CD4-positive, CD25-positive, alpha-beta regulatory T cell (primary cell): ENCODE data around the gene RAB28. TPM values are rescaled to one million over a fixed set of nuclear protein-coding genes. Genes with fewer than 3 reads are reported as not detected.

Experiments
- ATAC-seq, 2 donors: fragments of 150-1000 bp; cut with Tn5 transposase; one replicate each; pipeline ENCODE4 v1.10.0; 2021; ENCODE audit warnings: low read depth in 2 of 2, moderate number of reproducible peaks in 2 of 2, moderate library complexity in 1 of 2
- DNase-seq, 3 donors: peaks; one replicate each; pipeline versions ENCODE4 v3.0.0 to v3.0.0-alpha.2; 2012 to 2022; ENCODE audit warnings: mixed read lengths in 1 of 3
- H3K27ac ChIP-seq: one replicate; pipeline ENCODE4 v1.7.0; 2013; ENCODE audit warnings: mild to moderate bottlenecking, low read length; ENCODE audit not compliant: insufficient read depth, poor library complexity, severe bottlenecking
- H3K27me3 ChIP-seq: one replicate; pipeline ENCODE4 v1.7.0; 2013; ENCODE audit warnings: low read length; ENCODE audit not compliant: control insufficient read depth, insufficient read depth
- H3K36me3 ChIP-seq: one replicate; pipeline ENCODE4 v1.7.0; 2013; ENCODE audit warnings: mild to moderate bottlenecking, low read length, moderate library complexity; ENCODE audit not compliant: control insufficient read depth, insufficient read depth
- H3K4me1 ChIP-seq: 2 replicates; pipeline ENCODE4 v1.7.0; 2013; ENCODE audit warnings: mild to moderate bottlenecking, low read length; ENCODE audit not compliant: insufficient read depth, control insufficient read depth, poor library complexity, severe bottlenecking
- H3K4me3 ChIP-seq: one replicate; pipeline ENCODE4 v1.7.0; 2013; ENCODE audit warnings: low read depth, mild to moderate bottlenecking, low read length, moderate library complexity
- H3K9me3 ChIP-seq, 2 experiments: 1 replicate in 1 of 2; 2 replicates in 1 of 2; pipeline ENCODE4 v1.7.0; 2013; ENCODE audit warnings: low read length in 2 of 2, mild to moderate bottlenecking in 1 of 2, moderate library complexity in 1 of 2; ENCODE audit not compliant: control insufficient read depth in 2 of 2
- H3K27ac Mint-ChIP-seq, 3 donors: one replicate each; pipeline ENCODE4 v1.8.0; 2020 to 2022; ENCODE audit warnings: mild to moderate bottlenecking in 3 of 3, mixed read lengths in 3 of 3, moderate library complexity in 2 of 3
- H3K27me3 Mint-ChIP-seq: one replicate; pipeline ENCODE4 v1.8.0; 2022; ENCODE audit warnings: mild to moderate bottlenecking, mixed read lengths
- H3K36me3 Mint-ChIP-seq: one replicate; pipeline ENCODE4 v1.8.0; 2020; ENCODE audit warnings: mixed read lengths
- H3K4me1 Mint-ChIP-seq, 4 donors: one replicate each; pipeline ENCODE4 v1.8.0; 2020 to 2022; ENCODE audit warnings: mixed read lengths in 4 of 4, mild to moderate bottlenecking in 1 of 4
- H3K4me3 Mint-ChIP-seq, 4 donors: one replicate each; pipeline ENCODE4 v1.8.0; 2020 to 2022; ENCODE audit warnings: mild to moderate bottlenecking in 4 of 4, mixed read lengths in 4 of 4, moderate library complexity in 3 of 4
- H3K9me3 Mint-ChIP-seq, 7 donors: one replicate each; pipeline ENCODE4 v1.8.0; 2020 to 2022; ENCODE audit warnings: mixed read lengths in 7 of 7, mild to moderate bottlenecking in 3 of 7, moderate library complexity in 2 of 7
- polyA plus RNA-seq, 4 donors: library from polyadenylated mRNA; unstranded; fragments of 300-500 nt; fragmentation: Illumina TruSeq; gene quantifications; one replicate each; pipeline ENCODE4 v1.2.3, GENCODE V29; 2021
- total RNA-seq: library from RNA; stranded (reverse); gene quantifications from one replicate; pipeline ENCODE4 v1.2.3, GENCODE V29; 2022

RAB28 gene
- total and polyA plus RNA-seq, 5 donors from 2014 or later: 7.5 to 18.2 (median 15.5) TPM

DNA sequence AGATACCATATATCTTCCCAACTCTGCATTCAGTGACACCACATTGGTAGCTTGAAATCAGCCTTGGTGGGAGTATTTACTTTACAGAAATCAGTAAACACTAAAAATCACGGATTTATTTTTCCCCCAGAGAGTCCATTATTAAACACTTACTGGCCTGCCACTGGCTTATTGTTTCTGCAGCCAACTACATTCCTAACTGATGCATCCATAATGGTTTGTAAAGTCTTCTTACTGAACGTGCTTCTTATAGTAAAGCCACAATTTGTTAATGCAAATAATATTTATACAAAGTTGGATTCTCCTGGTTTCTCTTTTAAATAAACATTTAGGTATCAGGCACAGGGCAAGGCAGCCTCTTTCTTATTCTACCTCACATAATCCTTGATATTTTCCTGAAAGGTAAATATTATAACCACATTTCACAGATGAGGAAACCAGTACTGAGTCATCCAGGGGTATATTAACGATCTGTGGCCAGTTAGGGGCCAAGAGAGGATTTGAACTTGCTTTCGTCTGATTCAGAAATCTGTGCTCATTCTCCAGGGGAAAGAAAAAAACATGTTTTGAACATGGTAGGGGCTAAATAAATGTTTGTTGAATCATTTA is 136.5 kb downstream of the RAB28 start:
- Mint-ChIP-seq H3K4me1 (no peaks in the 10 kb centered on the region), H3K4me3 (no peak overlapping the region), H3K27ac (no peak overlapping the region), H3K27me3 (no peaks in the 10 kb centered on the region), H3K36me3 (peaks cover 3% of the 10 kb centered on the region), H3K9me3 (peaks cover 0 to 9% (median 4%) of the 10 kb centered on the region in 7 donors)
- Histone ChIP-seq H3K27ac (no peak overlapping the region), H3K9me3 (no peaks in the 10 kb centered on the region), H3K27me3 (no peaks in the 10 kb centered on the region), H3K4me3 (no peak overlapping the region), H3K4me1 (no peaks in the 10 kb centered on the region), H3K36me3 (no peaks in the 10 kb centered on the region)
- DNase-seq (no peak), ATAC-seq (no peak)

GRCh38 chr4:13344216-13344615 is 139.9 kb downstream of the RAB28 start:
- ATAC-seq: no peak
- Histone ChIP-seq H3K4me3 (no peak overlapping the region), H3K9me3 (no peaks in the 10 kb centered on the region), H3K36me3 (no peaks in the 10 kb centered on the region), H3K27ac (no peak overlapping the region), H3K27me3 (no peaks in the 10 kb centered on the region), H3K4me1 (no peaks in the 10 kb centered on the region)
- peaks cover 4% of the 10 kb centered on the region for H3K36me3 Mint-ChIP-seq
- H3K27ac Mint-ChIP-seq: no peak overlapping the region
- H3K4me1 Mint-ChIP-seq: no peaks in the 10 kb centered on the region
- no peak for DNase-seq
- peaks cover 0 to 5% (median 0%) of the 10 kb centered on the region in 7 donors for H3K9me3 Mint-ChIP-seq
- no peak overlapping the region for H3K4me3 Mint-ChIP-seq
- H3K27me3 Mint-ChIP-seq: no peaks in the 10 kb centered on the region

- Mint-ChIP-seq H3K4me3 (no peak overlapping the region), H3K36me3 (peaks cover 17% of the 10 kb centered on the region), H3K27me3 (no peaks in the 10 kb centered on the region), H3K4me1 (peaks cover 0 to 3% (median 0%) of the 10 kb centered on the region in 4 donors), H3K27ac (no peak overlapping the region), H3K9me3 (peaks cover 0 to 2% (median 0%) of the 10 kb centered on the region in 7 donors)
- Histone ChIP-seq H3K36me3 (no peaks in the 10 kb centered on the region), H3K9me3 (no peaks in the 10 kb centered on the region), H3K4me3 (no peak overlapping the region), H3K27me3 (no peaks in the 10 kb centered on the region), H3K4me1 (no peaks in the 10 kb centered on the region), H3K27ac (no peak overlapping the region)
- no peak for DNase-seq
- no peak for ATAC-seq
These were observed 143.5 kb downstream of the RAB28 start for GRCh38 chr4:13340672-13341071.

DNA sequence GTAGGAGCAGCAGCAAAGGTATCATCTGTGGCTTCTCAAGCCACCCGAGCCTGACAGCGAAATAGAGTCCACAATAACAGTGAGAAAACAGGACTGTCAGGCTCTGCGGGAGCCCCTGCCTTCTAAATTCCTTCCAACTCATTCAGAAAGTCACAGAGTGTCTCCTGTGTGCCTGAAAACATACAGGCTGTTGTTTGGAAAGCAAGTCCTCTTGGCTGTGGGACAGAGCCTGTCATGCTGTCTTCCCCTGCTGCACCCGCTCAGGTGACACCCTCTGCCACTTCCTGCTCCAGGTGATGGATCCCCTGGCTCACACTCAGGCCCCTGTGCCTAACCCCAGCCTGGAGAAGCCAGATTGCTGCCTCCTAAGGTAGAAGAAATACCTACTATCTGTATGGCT is 152.3 kb downstream of the RAB28 start:
- Mint-ChIP-seq H3K27ac (no peak overlapping the region), H3K36me3 (peaks cover 12% of the 10 kb centered on the region), H3K4me1 (peaks cover 0 to 2% (median 0%) of the 10 kb centered on the region in 4 donors), H3K9me3 (peaks cover 0 to 1% (median 0%) of the 10 kb centered on the region in 7 donors), H3K27me3 (no peaks in the 10 kb centered on the region), H3K4me3 (no peak overlapping the region)
- Histone ChIP-seq H3K27me3 (no peaks in the 10 kb centered on the region), H3K9me3 (no peaks in the 10 kb centered on the region), H3K27ac (no peak overlapping the region), H3K4me3 (no peak overlapping the region), H3K4me1 (no peaks in the 10 kb centered on the region), H3K36me3 (no peaks in the 10 kb centered on the region)
- DNase-seq (no peak), ATAC-seq (no peak)

- Mint-ChIP-seq H3K27ac (no peak overlapping the region), H3K36me3 (peaks cover 11% of the 10 kb centered on the region), H3K27me3 (no peaks in the 10 kb centered on the region), H3K4me3 (no peak overlapping the region), H3K9me3 (peaks cover 0 to 2% (median 0%) of the 10 kb centered on the region in 7 donors), H3K4me1 (peaks cover 0 to 2% (median 0%) of the 10 kb centered on the region in 4 donors)
- DNase-seq (peak in 1 of 3 donors; percentile 7), ATAC-seq (no peak)
- no peak overlapping the region for H3K27ac ChIP-seq
- no peaks in the 10 kb centered on the region for H3K4me1 ChIP-seq
- H3K4me3 ChIP-seq: no peak overlapping the region
- no peaks in the 10 kb centered on the region for H3K27me3 ChIP-seq
- no peaks in the 10 kb centered on the region for H3K9me3 ChIP-seq
- no peaks in the 10 kb centered on the region for H3K36me3 ChIP-seq
These were observed 154.2 kb downstream of the RAB28 start for GRCh38 chr4:13329963-13330362.

GRCh38 chr4:13329340-13329850 is 154.7 kb downstream of the RAB28 start:
- peaks cover 11% of the 10 kb centered on the region for H3K36me3 Mint-ChIP-seq
- peaks cover 0 to 2% (median 0%) of the 10 kb centered on the region in 4 donors for H3K4me1 Mint-ChIP-seq
- H3K36me3 ChIP-seq: no peaks in the 10 kb centered on the region
- DNase-seq: no peak
- H3K9me3 ChIP-seq: no peaks in the 10 kb centered on the region
- H3K4me3 Mint-ChIP-seq: no peak overlapping the region
- no peak for ATAC-seq
- no peaks in the 10 kb centered on the region for H3K27me3 Mint-ChIP-seq
- peaks cover 0 to 4% (median 0%) of the 10 kb centered on the region in 7 donors for H3K9me3 Mint-ChIP-seq
- no peak overlapping the region for H3K27ac Mint-ChIP-seq
- no peak overlapping the region for H3K4me3 ChIP-seq
- no peaks in the 10 kb centered on the region for H3K27me3 ChIP-seq
- no peaks in the 10 kb centered on the region for H3K4me1 ChIP-seq
- H3K27ac ChIP-seq: no peak overlapping the region

DNA sequence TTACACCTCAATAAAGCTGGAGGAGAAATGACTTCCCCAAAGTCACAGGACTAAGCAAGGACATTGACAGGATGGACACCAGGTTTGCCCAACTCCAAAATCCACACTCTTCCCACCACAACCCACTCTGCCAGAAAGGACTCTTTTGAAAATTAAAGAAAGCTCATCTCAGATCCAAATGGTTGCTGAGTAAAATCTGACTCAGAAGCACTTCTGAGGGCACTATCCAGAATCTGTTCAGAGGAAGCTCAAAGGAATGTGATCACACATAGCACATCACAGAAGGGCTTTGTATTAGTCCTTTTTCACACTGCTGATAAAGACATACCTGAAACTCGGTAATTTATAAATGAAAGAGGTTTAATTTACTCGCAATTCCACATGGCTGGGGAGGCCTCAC is 155.5 kb downstream of the RAB28 start:
- Histone ChIP-seq H3K4me3 (no peak overlapping the region), H3K36me3 (no peaks in the 10 kb centered on the region), H3K27me3 (no peaks in the 10 kb centered on the region), H3K27ac (no peak overlapping the region), H3K9me3 (no peaks in the 10 kb centered on the region), H3K4me1 (no peaks in the 10 kb centered on the region)
- ATAC-seq: no peak
- H3K4me3 Mint-ChIP-seq: no peak overlapping the region
- H3K9me3 Mint-ChIP-seq: peaks cover 0 to 4% (median 0%) of the 10 kb centered on the region in 7 donors
- no peak overlapping the region for H3K27ac Mint-ChIP-seq
- peaks cover 0 to 2% (median 0%) of the 10 kb centered on the region in 4 donors for H3K4me1 Mint-ChIP-seq
- peaks cover 9% of the 10 kb centered on the region for H3K36me3 Mint-ChIP-seq
- no peaks in the 10 kb centered on the region for H3K27me3 Mint-ChIP-seq
- DNase-seq: no peak

GRCh38 chr4:13327991-13328390 is 156.1 kb downstream of the RAB28 start:
- Histone ChIP-seq H3K4me3 (no peak overlapping the region), H3K27ac (no peak overlapping the region), H3K27me3 (no peaks in the 10 kb centered on the region), H3K36me3 (no peaks in the 10 kb centered on the region), H3K9me3 (no peaks in the 10 kb centered on the region), H3K4me1 (no peaks in the 10 kb centered on the region)
- H3K27ac Mint-ChIP-seq: no peak overlapping the region
- DNase-seq: no peak
- H3K9me3 Mint-ChIP-seq: peaks cover 0 to 3% (median 1%) of the 10 kb centered on the region in 7 donors
- H3K36me3 Mint-ChIP-seq: peaks cover 4% of the 10 kb centered on the region
- no peaks in the 10 kb centered on the region for H3K27me3 Mint-ChIP-seq
- no peak for ATAC-seq
- H3K4me3 Mint-ChIP-seq: no peak overlapping the region
- H3K4me1 Mint-ChIP-seq: no peaks in the 10 kb centered on the region
